ENCODE measurements around the gene VILL.
"Not testable (repeated sequence)": the region's sequence is repeated elsewhere in the genome, so short reads cannot be mapped to it uniquely, and the experiment has no call there.

VILL gene

GRCh38 chr3:38039899-38040261, 49.3 kb downstream of the VILL start:
- DNase-seq = no peak

GRCh38 chr3:38040401-38040800, 49.8 kb downstream of the VILL start:
- no peak for DNase-seq

- DNase-seq = no peak
These were observed 52.9 kb downstream of the VILL start for GRCh38 chr3:38043486-38043885.

GRCh38 chr3:38046027-38046426, 55.4 kb downstream of the VILL start:
- no peak for DNase-seq

- DNase-seq = no peak
These were observed 56.2 kb downstream of the VILL start for GRCh38 chr3:38046821-38047220.

- DNase-seq = no peak
These were observed 57.3 kb downstream of the VILL start for GRCh38 chr3:38047896-38048295.

- DNase-seq = no peak
These were observed 59.0 kb downstream of the VILL start for GRCh38 chr3:38049358-38050126.

GRCh38 chr3:38051131-38051530, 60.5 kb downstream of the VILL start:
- DNase-seq = no peak

GRCh38 chr3:38053286-38053685, 62.7 kb downstream of the VILL start:
- DNase-seq = not testable (repeated sequence)

GRCh38 chr3:38053813-38054498, 63.4 kb downstream of the VILL start:
- not testable (repeated sequence) for DNase-seq

- DNase-seq = no peak
These were observed 64.0 kb downstream of the VILL start for GRCh38 chr3:38054499-38055001.
